ENCODE results near the gene DRGX.

- TF ChIP-seq MAX (IDR thresholded peaks at IDR 0.05; ENCODE audit: low read depth, low read length) (no peak), POLR2AphosphoS5 (IDR thresholded peaks at IDR 0.05; ENCODE audit: low read length) (no peak), ZBTB33 (IDR thresholded peaks at IDR 0.05) (no peak), EZH2 (IDR thresholded peaks at IDR 0.05; ENCODE audit: borderline replicate concordance, control insufficient read depth, low read depth, low read length) (no peak), ZNF274 (IDR thresholded peaks at IDR 0.05; ENCODE audit: insufficient read depth, insufficient read length) (no peak), GABPA (IDR thresholded peaks at IDR 0.05; ENCODE audit: low read depth) (no peak), CTCF (IDR thresholded peaks at IDR 0.05 in 2 of 3, conservative IDR thresholded peaks at IDR 0.05 in 1 of 3; ENCODE audit: control insufficient read depth in 2 of 3, extremely low read depth in 1 of 3, insufficient read depth in 1 of 3, low read depth in 3 of 3, low read length in 3 of 3) (no peak), NR2C2 (IDR thresholded peaks at IDR 0.05; ENCODE audit: borderline replicate concordance, control insufficient read depth, insufficient read length, low read depth) (no peak), HDAC2 (IDR thresholded peaks at IDR 0.05) (no peak)
Measured at GRCh38 chr10:49381111-49381900, 14.6 kb downstream of the DRGX start.

Measured in GM12878 (cell line).